HG03571 (cell line): Measurements from ENCODE around the gene ZNF319.
"Not testable (repeated sequence)": the region's sequence is repeated elsewhere in the genome, so short reads cannot be mapped to it uniquely, and the experiment has no call there.

Experiments
- ATAC-seq: cut with Tn5 transposase; IDR thresholded peaks from one replicate; pipeline ENCODE4 v1.9.1; 2021; ENCODE audit not compliant: unreplicated experiment

Gene ZNF319

GRCh38 chr16:57979006-57979585, 21.4 kb downstream of the ZNF319 start:
- ATAC-seq = no peak

- ATAC-seq = not testable (repeated sequence)
Measured at GRCh38 chr16:57978070-57978465, 22.4 kb downstream of the ZNF319 start.

- no peak for ATAC-seq
Measured at GRCh38 chr16:57977418-57978069, 22.9 kb downstream of the ZNF319 start.

GRCh38 chr16:57976331-57976796, 24.1 kb downstream of the ZNF319 start:
- ATAC-seq = no peak

GRCh38 chr16:57972306-57972705, 28.2 kb downstream of the ZNF319 start:
- ATAC-seq = no peak

- no peak for ATAC-seq
Measured at GRCh38 chr16:57971848-57972247, 28.6 kb downstream of the ZNF319 start.

GRCh38 chr16:57970970-57971369, 29.5 kb downstream of the ZNF319 start, which contains the start of gene CNGB1:
Gene CNGB1, minus strand, starts transcription at chr16:57971128. Its CDS starts 3,842 bp downstream, at chr16:57967286.
- ATAC-seq = no peak

GRCh38 chr16:57970319-57970718, 30.2 kb downstream of the ZNF319 start:
- no peak for ATAC-seq

GRCh38 chr16:57969451-57970123, 30.9 kb downstream of the ZNF319 start:
- no peak for ATAC-seq

- no peak for ATAC-seq
Measured at GRCh38 chr16:57967916-57968315, 32.6 kb downstream of the ZNF319 start.

GRCh38 chr16:57966986-57967385, 33.5 kb downstream of the ZNF319 start:
- ATAC-seq = no peak

GRCh38 chr16:57966204-57966771, 34.2 kb downstream of the ZNF319 start:
- ATAC-seq = no peak

- no peak for ATAC-seq
Measured at GRCh38 chr16:57964157-57964700, 36.2 kb downstream of the ZNF319 start.

GRCh38 chr16:57962756-57963155, 37.7 kb downstream of the ZNF319 start:
- no peak for ATAC-seq

- no peak for ATAC-seq
Measured at GRCh38 chr16:57962046-57962445, 38.4 kb downstream of the ZNF319 start.

- no peak for ATAC-seq
Measured at GRCh38 chr16:57961538-57961937, 38.9 kb downstream of the ZNF319 start.

- no peak for ATAC-seq
Measured at GRCh38 chr16:57960826-57961472, 39.5 kb downstream of the ZNF319 start.

GRCh38 chr16:57960310-57960709, 40.2 kb downstream of the ZNF319 start:
- ATAC-seq = no peak

- no peak for ATAC-seq
Measured at GRCh38 chr16:57959804-57960203, 40.7 kb downstream of the ZNF319 start.

- no peak for ATAC-seq
Measured at GRCh38 chr16:57959121-57959520, 41.4 kb downstream of the ZNF319 start.

- no peak for ATAC-seq
Measured at GRCh38 chr16:57958544-57958943, 41.9 kb downstream of the ZNF319 start.
